Choroid plexus epithelial cell (primary cell): Measurements from ENCODE around the gene CDC7.

Source experiments
- DNase-seq: peaks from one replicate; pipeline ENCODE4 v3.0.0-alpha.2; 2010; ENCODE audit warnings: low read depth
- H3K4me3 ChIP-seq: 2 replicates; pipeline ENCODE4 v1.5.1; 2011; ENCODE audit warnings: low read depth, mild to moderate bottlenecking, control low read depth, low read length, moderate library complexity
- TF ChIP-seq, protein P1 (sequence below): conservative IDR thresholded peaks from 2 replicates; pipeline ENCODE4 v1.5.1; 2011; ENCODE audit warnings: low read depth, mild to moderate bottlenecking, control low read depth, inconsistent platforms, low read length, moderate library complexity

Gene CDC7

GRCh38 chr1:91501971-91502671 is 1.5 kb downstream of the CDC7 start:
- TF ChIP-seq, protein P1, sequence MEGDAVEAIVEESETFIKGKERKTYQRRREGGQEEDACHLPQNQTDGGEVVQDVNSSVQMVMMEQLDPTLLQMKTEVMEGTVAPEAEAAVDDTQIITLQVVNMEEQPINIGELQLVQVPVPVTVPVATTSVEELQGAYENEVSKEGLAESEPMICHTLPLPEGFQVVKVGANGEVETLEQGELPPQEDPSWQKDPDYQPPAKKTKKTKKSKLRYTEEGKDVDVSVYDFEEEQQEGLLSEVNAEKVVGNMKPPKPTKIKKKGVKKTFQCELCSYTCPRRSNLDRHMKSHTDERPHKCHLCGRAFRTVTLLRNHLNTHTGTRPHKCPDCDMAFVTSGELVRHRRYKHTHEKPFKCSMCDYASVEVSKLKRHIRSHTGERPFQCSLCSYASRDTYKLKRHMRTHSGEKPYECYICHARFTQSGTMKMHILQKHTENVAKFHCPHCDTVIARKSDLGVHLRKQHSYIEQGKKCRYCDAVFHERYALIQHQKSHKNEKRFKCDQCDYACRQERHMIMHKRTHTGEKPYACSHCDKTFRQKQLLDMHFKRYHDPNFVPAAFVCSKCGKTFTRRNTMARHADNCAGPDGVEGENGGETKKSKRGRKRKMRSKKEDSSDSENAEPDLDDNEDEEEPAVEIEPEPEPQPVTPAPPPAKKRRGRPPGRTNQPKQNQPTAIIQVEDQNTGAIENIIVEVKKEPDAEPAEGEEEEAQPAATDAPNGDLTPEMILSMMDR = no peak
- DNase-seq = no peak
- peak overlapping the region; percentile 69 for H3K4me3 ChIP-seq

GRCh38 chr1:91502672-91503184 is 2.1 kb downstream of the CDC7 start:
- TF ChIP-seq, protein P1 = peak; percentile 44
- H3K4me3 ChIP-seq = no peak overlapping the region
- DNase-seq = peak; percentile 41

DNA sequence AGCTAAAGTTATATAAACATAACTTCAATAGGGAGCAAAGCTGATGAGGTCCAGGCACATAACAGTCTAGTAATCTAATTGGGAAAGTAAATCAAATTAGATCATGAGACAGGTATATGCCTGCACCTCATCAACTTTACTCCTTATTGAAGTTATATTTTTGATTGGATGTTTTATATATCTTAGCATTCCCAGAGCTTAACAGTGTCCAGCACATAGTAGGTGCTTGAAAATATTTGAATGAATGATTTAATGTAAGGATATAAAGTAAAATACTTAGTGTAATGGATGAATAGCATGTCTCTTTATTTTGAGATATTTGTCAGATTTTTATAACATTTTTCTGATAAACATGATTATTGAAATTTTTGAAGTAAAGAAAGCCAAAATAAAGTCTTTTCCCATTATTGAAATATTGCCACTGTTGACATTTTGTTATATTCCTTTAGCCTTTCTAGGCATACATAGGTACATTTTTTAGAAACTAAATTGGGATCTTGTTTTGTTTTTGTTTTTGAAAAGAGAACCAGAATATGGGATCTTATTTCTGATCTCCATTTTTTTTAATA is 2.8 kb downstream of the CDC7 start:
- TF ChIP-seq, protein P1 = no peak
- no peak overlapping the region for H3K4me3 ChIP-seq
- DNase-seq = no peak

- no peak for DNase-seq
- TF ChIP-seq, protein P1 = no peak
- no peak overlapping the region for H3K4me3 ChIP-seq
These were observed 3.4 kb downstream of the CDC7 start for GRCh38 chr1:91503975-91504530.

GRCh38 chr1:91505086-91505485 is 4.4 kb downstream of the CDC7 start:
- DNase-seq = no peak
- no peak overlapping the region for H3K4me3 ChIP-seq
- TF ChIP-seq, protein P1 = no peak

DNA sequence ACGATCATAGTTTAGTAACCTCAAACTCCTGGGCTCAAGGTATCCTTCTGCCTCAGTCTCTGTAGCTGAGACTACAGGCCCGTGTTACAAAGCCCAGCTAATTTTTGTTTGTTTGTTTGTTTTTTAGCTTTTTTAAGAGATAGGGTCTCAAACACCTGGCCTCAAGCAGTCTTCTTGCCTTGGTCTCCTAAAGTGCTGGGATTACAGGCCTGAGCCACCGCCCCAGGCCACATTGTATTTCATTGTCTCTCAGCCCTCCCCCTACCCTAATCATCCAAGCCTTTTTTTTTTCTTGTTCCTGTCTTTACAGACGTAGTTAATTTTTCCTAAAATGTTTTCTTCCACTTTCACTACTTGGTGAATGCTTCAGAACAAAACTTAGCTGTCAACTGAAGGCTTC is 5.4 kb downstream of the CDC7 start:
- H3K4me3 ChIP-seq = no peak overlapping the region
- TF ChIP-seq, protein P1 = no peak
- DNase-seq = no peak
